22Rv1 (cell line): ENCODE measurements around the gene TRIOBP.
"Not testable (repeated sequence)": the region's sequence is repeated elsewhere in the genome, so short reads cannot be mapped to it uniquely, and the experiment has no call there.

ENCODE experiments used
- H3K27ac ChIP-seq: fragments of 450-650 bp; 2 replicates; pipeline ENCODE4 v1.5.1; 2017
- CTCF ChIP-seq: fragments of 450-650 bp; IDR thresholded peaks from 2 replicates; pipeline ENCODE4 v1.5.1; 2017; ENCODE audit warnings: mild to moderate bottlenecking
- ZFX ChIP-seq: fragments of 450-650 bp; IDR thresholded peaks from 2 replicates; pipeline ENCODE4 v1.6.1; 2017; ENCODE audit warnings: antibody characterized with exemption, borderline replicate concordance

The TRIOBP gene

DNA sequence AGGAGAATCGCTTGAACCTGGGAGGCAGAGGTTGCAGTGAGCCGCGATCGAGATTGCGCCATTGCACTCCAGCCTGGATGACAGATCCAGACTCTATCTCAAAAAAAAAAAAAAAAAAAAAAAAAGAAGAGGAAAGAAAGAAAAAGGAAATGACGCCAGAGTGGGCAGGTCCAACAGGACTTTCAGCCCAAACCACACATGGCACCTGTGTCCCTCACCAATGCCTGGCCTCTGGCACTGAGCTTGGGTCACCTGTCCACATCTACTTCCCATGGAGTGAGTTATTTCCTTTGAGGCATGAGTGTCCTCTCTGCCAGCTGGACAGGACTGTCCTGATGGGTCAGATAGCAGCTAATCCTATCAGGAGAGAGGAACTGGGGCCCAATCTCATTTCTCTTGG, 95.6 kb downstream of the TRIOBP start:
- no peak for TF ChIP-seq CTCF
- no peak for TF ChIP-seq ZFX
- no peak overlapping the region for H3K27ac ChIP-seq

DNA sequence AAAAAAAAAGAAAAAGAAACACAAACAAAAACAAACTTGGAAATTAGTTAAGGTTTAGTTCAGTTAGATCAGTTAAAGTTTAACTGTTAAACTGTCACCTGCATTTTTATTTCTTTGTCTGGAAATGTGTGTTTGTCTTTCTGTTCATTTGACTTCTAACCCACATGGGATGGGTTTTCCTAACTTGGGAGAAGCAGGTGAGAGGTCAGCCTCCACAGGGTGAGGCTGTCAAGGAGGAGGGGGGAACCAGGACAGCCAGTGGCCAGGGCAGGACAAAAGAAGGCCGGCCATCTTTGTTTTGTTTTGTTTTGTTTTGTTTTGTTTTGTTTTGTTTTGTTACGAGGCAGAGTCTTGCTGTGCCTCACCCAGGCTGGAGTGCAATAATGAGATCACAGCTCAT, 97.5 kb downstream of the TRIOBP start:
- no peak for TF ChIP-seq CTCF
- no peak for TF ChIP-seq ZFX
- H3K27ac ChIP-seq, result no peak overlapping the region

GRCh38 chr22:37796079-37796478, 99.2 kb downstream of the TRIOBP start:
- TF ChIP-seq ZFX (no peak), CTCF (no peak)

GRCh38 chr22:37797259-37797658, 100.4 kb downstream of the TRIOBP start:
- not testable (repeated sequence) for H3K27ac ChIP-seq

More at GRCh38 chr22:37796079-37796478, 99.2 kb downstream of the TRIOBP start:
- H3K27ac ChIP-seq, result no peak overlapping the region

GRCh38 chr22:37797874-37798500, 101.1 kb downstream of the TRIOBP start:
- TF ChIP-seq CTCF, result no peak
- TF ChIP-seq ZFX, result no peak
- H3K27ac ChIP-seq, result no peak overlapping the region

DNA sequence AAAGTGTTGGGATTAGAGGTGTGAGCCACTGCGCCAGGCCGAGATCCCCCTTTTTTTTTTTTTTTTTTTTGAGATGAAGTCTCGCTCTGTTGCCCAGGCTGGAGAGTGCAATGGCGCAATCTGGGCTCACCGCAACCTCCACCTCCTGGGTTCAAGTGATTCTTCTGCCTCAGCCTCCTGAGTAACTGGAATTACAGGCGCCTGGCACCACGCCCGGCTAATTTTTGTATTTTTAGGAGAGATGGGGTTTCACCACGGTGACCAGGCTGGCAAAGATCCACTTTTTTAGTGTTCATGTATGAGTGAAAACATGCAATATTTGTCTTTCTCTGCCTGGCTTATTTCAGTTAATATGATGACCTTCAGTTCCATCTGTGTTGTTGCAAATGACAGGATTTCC, 103.1 kb downstream of the TRIOBP start:
- H3K27ac ChIP-seq, result not testable (repeated sequence)

DNA sequence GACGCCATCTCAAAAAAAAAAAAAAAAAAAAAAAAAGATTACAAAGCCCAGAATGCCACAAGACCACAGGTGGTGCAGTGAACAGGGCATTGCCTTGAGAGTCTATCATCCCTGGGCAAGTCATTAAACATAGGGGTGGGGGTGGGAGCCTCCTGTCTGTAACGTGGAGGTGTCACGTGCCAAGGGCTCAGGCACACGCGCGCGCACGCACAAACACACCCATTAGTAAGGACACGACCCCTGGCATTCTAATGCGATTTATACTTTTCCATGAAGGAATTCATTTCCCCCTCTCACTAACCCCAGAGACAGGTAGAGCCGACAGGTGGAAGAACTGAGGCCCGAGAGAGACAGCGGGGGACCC, 105.1 kb downstream of the TRIOBP start:
- TF ChIP-seq CTCF, result no peak
- H3K27ac ChIP-seq, result peak overlapping the region; percentile 97

- peak overlapping the region; percentile 97 for H3K27ac ChIP-seq
- TF ChIP-seq CTCF (no peak), ZFX (no peak)
These were observed 105.7 kb downstream of the TRIOBP start for GRCh38 chr22:37802310-37803194.
